LNCAP (cell line): ENCODE measurements around the gene CAV3.

Experiments
- CTCF ChIP-seq: fragments of 450-650 bp; IDR thresholded peaks from 2 replicates; pipeline ENCODE4 v1.5.1; 2017; ENCODE audit warnings: mild to moderate bottlenecking

The CAV3 gene

GRCh38 chr3:8739757-8740504, 6.3 kb downstream of the CAV3 start:
- TF ChIP-seq CTCF: no peak

- no peak for TF ChIP-seq CTCF
Observed at GRCh38 chr3:8741581-8742261, 8.1 kb downstream of the CAV3 start.

GRCh38 chr3:8743021-8743601, 9.5 kb downstream of the CAV3 start:
- no peak for TF ChIP-seq CTCF

GRCh38 chr3:8743911-8744310, 10.3 kb downstream of the CAV3 start:
- no peak for TF ChIP-seq CTCF

GRCh38 chr3:8745619-8746370, 12.2 kb downstream of the CAV3 start:
- no peak for TF ChIP-seq CTCF

GRCh38 chr3:8746780-8747345, 13.3 kb downstream of the CAV3 start:
- no peak for TF ChIP-seq CTCF

GRCh38 chr3:8749316-8749715, 15.7 kb downstream of the CAV3 start:
- TF ChIP-seq CTCF: no peak
